GM18502 (cell line): Measurements from ENCODE around the gene NUDT1.
A peak's percentile ranks its signal among the peaks of the same experiment; 100 is the strongest.

Experiments used
- ATAC-seq: cut with Tn5 transposase; IDR thresholded peaks from one replicate; pipeline ENCODE4 v1.9.1; 2021; ENCODE audit warnings: mild to moderate bottlenecking; ENCODE audit not compliant: unreplicated experiment, poor library complexity

NUDT1 gene

GRCh38 chr7:2222516-2222915 lies 19.5 kb upstream of the NUDT1 start:
- no peak for ATAC-seq

GRCh38 chr7:2223321-2223720 lies 18.7 kb upstream of the NUDT1 start:
- ATAC-seq, result no peak

GRCh38 chr7:2224491-2224928 lies 17.5 kb upstream of the NUDT1 start:
- no peak for ATAC-seq

GRCh38 chr7:2224934-2225333 lies 17.1 kb upstream of the NUDT1 start:
- ATAC-seq, result no peak

GRCh38 chr7:2225336-2225735 lies 16.7 kb upstream of the NUDT1 start:
- no peak for ATAC-seq

- no peak for ATAC-seq
Observed at GRCh38 chr7:2225830-2226229, 16.2 kb upstream of the NUDT1 start.

GRCh38 chr7:2227699-2228098 lies 14.3 kb upstream of the NUDT1 start:
- ATAC-seq, result no peak

GRCh38 chr7:2228921-2229320 lies 13.1 kb upstream of the NUDT1 start:
- ATAC-seq, result no peak

- ATAC-seq, result no peak
Observed at GRCh38 chr7:2229467-2229866, 12.6 kb upstream of the NUDT1 start.

- no peak for ATAC-seq
Observed at GRCh38 chr7:2230226-2230625, 11.8 kb upstream of the NUDT1 start.

GRCh38 chr7:2230882-2231281 lies 11.1 kb upstream of the NUDT1 start:
- ATAC-seq, result no peak

GRCh38 chr7:2231992-2232765 lies 9.8 kb upstream of the NUDT1 start:
- peak; percentile 40 for ATAC-seq

GRCh38 chr7:2232766-2233520 lies 9.1 kb upstream of the NUDT1 start, which contains the start of gene MAD1L1:
Gene MAD1L1, minus strand, starts transcription at chr7:2232945. Its CDS starts 2,812 bp downstream, at chr7:2230133.
- ATAC-seq, result peak; percentile 73

GRCh38 chr7:2233926-2234325 lies 8.1 kb upstream of the NUDT1 start:
- ATAC-seq, result no peak

GRCh38 chr7:2237109-2237602 lies 4.9 kb upstream of the NUDT1 start:
- ATAC-seq, result peak; percentile 72

GRCh38 chr7:2239242-2239641 lies 2.8 kb upstream of the NUDT1 start:
- no peak for ATAC-seq

- ATAC-seq, result peak; percentile 20
Observed at GRCh38 chr7:2242541-2243429, 759 bp downstream of the NUDT1 start.

- no peak for ATAC-seq
Observed at GRCh38 chr7:2243458-2243857, 1.4 kb downstream of the NUDT1 start.

GRCh38 chr7:2244404-2244995 lies 2.5 kb downstream of the NUDT1 start:
- no peak for ATAC-seq
